Suprapubic skin (tissue), 4 donors: ENCODE results near the gene RPL31. TPM values are rescaled to one million over a fixed set of nuclear protein-coding genes. Genes with fewer than 3 reads are reported as not detected.
A peak's percentile ranks its signal among the peaks of the same experiment; 100 is the strongest.

Experiments
- DNase-seq, 2 donors: peaks; one replicate each; pipeline ENCODE4 v3.0.0-alpha.2; 2019; ENCODE audit warnings: low spot score in 2 of 2
- H3K27ac ChIP-seq: fragments of 200-600 bp; sonication (generic); one replicate; pipeline ENCODE4 v1.5.1; 2019
- H3K27me3 ChIP-seq: fragments of 200-600 bp; sonication (generic); one replicate; pipeline ENCODE4 v1.5.1; 2019
- H3K36me3 ChIP-seq: fragments of 200-600 bp; sonication (generic); one replicate; pipeline ENCODE4 v1.5.1; 2019
- H3K4me1 ChIP-seq: fragments of 200-600 bp; sonication (generic); one replicate; pipeline ENCODE4 v1.5.1; 2019
- H3K4me3 ChIP-seq: fragments of 200-600 bp; sonication (generic); one replicate; pipeline ENCODE4 v1.5.1; 2019; ENCODE audit warnings: mild to moderate bottlenecking
- H3K9me3 ChIP-seq: fragments of 200-600 bp; sonication (generic); one replicate; pipeline ENCODE4 v1.5.1; 2019
- CTCF ChIP-seq, 2 donors: fragments of 200-600 bp in 1 of 2; fragments of 450-650 bp in 1 of 2; sonication (generic) in 1 of 2; IDR thresholded peaks; one replicate each; pipeline ENCODE4 v1.5.1; 2016 to 2019; ENCODE audit warnings: antibody characterized with exemption in 2 of 2, mild to moderate bottlenecking in 1 of 2, moderate library complexity in 1 of 2
- EP300 ChIP-seq: sonication (generic); formaldehyde crosslinking; IDR thresholded peaks from one replicate; pipeline ENCODE4 v1.6.1; 2017; ENCODE audit warnings: antibody characterized with exemption
- POLR2A ChIP-seq, 2 donors: fragments of 450-650 bp; IDR thresholded peaks; one replicate each; pipeline ENCODE4 v1.6.1; 2017; ENCODE audit warnings: antibody characterized with exemption in 2 of 2, mild to moderate bottlenecking in 2 of 2, moderate library complexity in 2 of 2
- POLR2AphosphoS5 ChIP-seq, 3 donors: sonication (generic); formaldehyde crosslinking; IDR thresholded peaks; one replicate each; pipeline ENCODE4 v1.6.1; 2017; ENCODE audit warnings: antibody characterized with exemption in 3 of 3
- WGBS: methylation state at CpG from one replicate; pipeline ENCODE4 v1.1.5; 2018; 5-methylcytosine and 5-hydroxymethylcytosine counted together
- total RNA-seq, 4 donors: library from RNA; depleted of rRNA; stranded (reverse); fragments of >200 nt; gene quantifications; one replicate each; pipeline ENCODE4 v1.1.0, GENCODE V29; 2016

The RPL31 gene
- total RNA-seq, 4 donors from 2014 or later: 1,149 to 1,835 (median 1,682) TPM

GRCh38 chr2:100998235-100998573 lies 3.9 kb upstream of the RPL31 start:
- DNase-seq: no peak
- H3K9me3 ChIP-seq: no peaks in the 10 kb centered on the region
- no peak overlapping the region for H3K4me3 ChIP-seq
- H3K27ac ChIP-seq: no peak overlapping the region
- WGBS: 78% methylated on average over 6 of the region's 6 CpGs
- H3K27me3 ChIP-seq: no peaks in the 10 kb centered on the region
- H3K36me3 ChIP-seq: peaks cover 26% of the 10 kb centered on the region
- no peak for TF ChIP-seq POLR2AphosphoS5 (IDR thresholded peaks at IDR 0.05)
- TF ChIP-seq CTCF (IDR thresholded peaks at IDR 0.05): no peak
- no peak for TF ChIP-seq EP300
- TF ChIP-seq POLR2A (IDR thresholded peaks at IDR 0.05): no peak
- peaks cover 8% of the 10 kb centered on the region for H3K4me1 ChIP-seq

GRCh38 chr2:100999995-101000394 lies 2.1 kb upstream of the RPL31 start:
- H3K9me3 ChIP-seq: no peaks in the 10 kb centered on the region
- no peak overlapping the region for H3K27ac ChIP-seq
- 83% methylated on average over 2 of the region's 2 CpGs for WGBS
- peaks cover 26% of the 10 kb centered on the region for H3K36me3 ChIP-seq
- TF ChIP-seq EP300 (no peak), POLR2AphosphoS5 (IDR thresholded peaks at IDR 0.05) (no peak), CTCF (IDR thresholded peaks at IDR 0.05) (no peak), POLR2A (IDR thresholded peaks at IDR 0.05) (no peak)
- DNase-seq: no peak
- H3K4me1 ChIP-seq: peaks cover 26% of the 10 kb centered on the region
- H3K27me3 ChIP-seq: no peaks in the 10 kb centered on the region
- no peak overlapping the region for H3K4me3 ChIP-seq

GRCh38 chr2:101002562-101003277 lies 631 bp downstream of the RPL31 start:
- H3K36me3 ChIP-seq: peaks cover 41% of the 10 kb centered on the region
- H3K4me3 ChIP-seq: peak overlapping the region; percentile 91
- peaks cover 27% of the 10 kb centered on the region for H3K4me1 ChIP-seq
- no peaks in the 10 kb centered on the region for H3K9me3 ChIP-seq
- no peak for TF ChIP-seq POLR2AphosphoS5 (IDR thresholded peaks at IDR 0.05)
- no peak for DNase-seq
- WGBS: 2% methylated on average over 17 of the region's 26 CpGs
- H3K27me3 ChIP-seq: no peaks in the 10 kb centered on the region
- peak overlapping the region; percentile 90 for H3K27ac ChIP-seq

GRCh38 chr2:101003278-101003775 lies 1.2 kb downstream of the RPL31 start:
- Histone ChIP-seq H3K4me1 (peaks cover 27% of the 10 kb centered on the region), H3K4me3 (peak overlapping the region; percentile 91), H3K9me3 (no peaks in the 10 kb centered on the region), H3K36me3 (peaks cover 47% of the 10 kb centered on the region), H3K27ac (peak overlapping the region; percentile 90), H3K27me3 (no peaks in the 10 kb centered on the region)
- no peak for TF ChIP-seq POLR2A (IDR thresholded peaks at IDR 0.05)
- no peak for TF ChIP-seq POLR2AphosphoS5 (IDR thresholded peaks at IDR 0.05)
- TF ChIP-seq CTCF (IDR thresholded peaks at IDR 0.05): no peak
- no peak for TF ChIP-seq EP300
- no peak for DNase-seq
- 33% methylated on average over 12 of the region's 12 CpGs for WGBS

GRCh38 chr2:101004620-101005325 lies 2.7 kb downstream of the RPL31 start:
- H3K9me3 ChIP-seq: no peaks in the 10 kb centered on the region
- no peaks in the 10 kb centered on the region for H3K27me3 ChIP-seq
- no peak for DNase-seq
- TF ChIP-seq CTCF (IDR thresholded peaks at IDR 0.05) (no peak), POLR2A (IDR thresholded peaks at IDR 0.05) (no peak), EP300 (no peak), POLR2AphosphoS5 (IDR thresholded peaks at IDR 0.05) (no peak)
- H3K4me1 ChIP-seq: peaks cover 30% of the 10 kb centered on the region
- 90% methylated on average over 12 of the region's 12 CpGs for WGBS
- peaks cover 50% of the 10 kb centered on the region for H3K36me3 ChIP-seq
- no peak overlapping the region for H3K27ac ChIP-seq
- H3K4me3 ChIP-seq: no peak overlapping the region
